ENCODE results near the gene ENOX1.
"Not testable (repeated sequence)": the region's sequence is repeated elsewhere in the genome, so short reads cannot be mapped to it uniquely, and the experiment has no call there.

The ENOX1 gene

DNA sequence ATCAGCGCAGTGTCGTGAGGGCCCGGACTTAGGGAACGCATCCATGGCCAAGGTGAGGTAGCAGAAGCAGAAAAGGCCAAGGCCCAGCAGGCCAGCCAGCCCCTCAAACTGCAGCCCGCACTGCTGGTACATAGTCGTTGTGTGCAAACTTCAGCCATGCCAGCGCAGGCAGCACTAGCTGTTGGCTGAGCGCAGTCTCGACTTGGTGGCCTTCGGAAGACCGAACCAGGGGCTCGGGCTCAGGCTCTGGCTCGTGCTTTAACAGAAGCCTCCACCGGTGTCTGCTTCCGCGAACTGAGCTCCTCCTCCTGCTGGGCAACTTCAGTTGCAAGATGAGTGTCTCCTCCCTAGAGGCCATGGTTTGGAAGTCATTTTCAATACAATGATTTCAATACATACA, 605.9 kb downstream of the ENOX1 start:
- DNase-seq = no peak

DNA sequence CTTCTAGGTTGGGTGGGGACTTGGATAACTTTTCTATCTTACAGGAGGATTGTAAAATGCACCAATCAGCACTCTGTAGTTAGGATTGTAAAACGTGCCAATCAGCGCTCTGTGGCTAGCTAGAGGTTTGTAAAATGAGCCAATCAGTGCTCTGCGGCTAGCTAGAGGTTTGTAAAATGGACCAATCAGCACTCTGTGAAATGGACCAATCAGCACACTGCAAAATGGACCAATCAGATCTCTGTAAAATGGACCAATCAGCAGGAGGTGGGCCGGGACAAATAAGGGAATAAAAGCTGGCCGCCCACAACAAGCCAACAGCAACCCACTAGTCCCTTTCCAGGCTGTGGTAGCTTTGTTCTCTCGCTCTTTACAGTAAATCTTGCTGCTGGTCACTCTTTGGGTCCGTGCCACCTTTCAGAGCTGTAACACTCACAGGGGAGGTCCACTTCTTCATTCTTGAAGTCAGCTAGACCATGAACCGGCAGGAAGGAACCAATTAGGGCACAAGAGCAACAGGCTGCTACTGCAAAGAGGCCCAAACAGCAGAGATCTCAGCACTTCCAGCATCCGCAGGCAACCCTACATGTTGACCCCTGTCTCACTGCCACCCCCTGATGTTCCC, 606.6 kb downstream of the ENOX1 start:
- DNase-seq = no peak

- no peak for DNase-seq
These were observed 615.3 kb downstream of the ENOX1 start for GRCh38 chr13:43171489-43171888.

GRCh38 chr13:43170506-43170905, 616.3 kb downstream of the ENOX1 start:
- no peak for DNase-seq

GRCh38 chr13:43168434-43168833, 618.3 kb downstream of the ENOX1 start:
- DNase-seq = not testable (repeated sequence)

GRCh38 chr13:43167731-43168130, 619.0 kb downstream of the ENOX1 start:
- DNase-seq = no peak

- no peak for DNase-seq
These were observed 619.9 kb downstream of the ENOX1 start for GRCh38 chr13:43166644-43167457.

Measured in effector CD8-positive, alpha-beta T cell (primary cell).